ENCODE results near the gene TACC3.

Gene TACC3

GRCh38 chr4:1765409-1766072 is 44.2 kb downstream of the TACC3 start:
- no peaks in the 10 kb centered on the region for H3K36me3 Mint-ChIP-seq (ENCODE audit: insufficient read depth)
- peaks cover 21 to 55% of the 10 kb centered on the region in 2 donors for H3K27me3 Mint-ChIP-seq
- peaks cover 6 to 8% of the 10 kb centered on the region in 2 donors for H3K4me1 Mint-ChIP-seq (ENCODE audit: low read depth in 2 of 2)
- H3K9me3 Mint-ChIP-seq = no peaks in the 10 kb centered on the region
- H3K4me3 Mint-ChIP-seq = no peak overlapping the region
- ATAC-seq (replicated peaks) = peak; percentile 12
- DNase-seq = no peak
- no peak overlapping the region for H3K27ac Mint-ChIP-seq

GRCh38 chr4:1766106-1767060 is 45.1 kb downstream of the TACC3 start:
- no peak overlapping the region for H3K27ac Mint-ChIP-seq
- no peak overlapping the region for H3K4me3 Mint-ChIP-seq
- ATAC-seq (replicated peaks) (peak; percentile 19), DNase-seq (no peak)
- no peaks in the 10 kb centered on the region for H3K9me3 Mint-ChIP-seq
- H3K4me1 Mint-ChIP-seq (ENCODE audit: low read depth in 2 of 2) = peaks cover 6 to 8% of the 10 kb centered on the region in 2 donors
- peaks cover 21 to 55% of the 10 kb centered on the region in 2 donors for H3K27me3 Mint-ChIP-seq
- H3K36me3 Mint-ChIP-seq (ENCODE audit: insufficient read depth) = no peaks in the 10 kb centered on the region

GRCh38 chr4:1767061-1767769 is 45.9 kb downstream of the TACC3 start:
- H3K4me1 Mint-ChIP-seq (ENCODE audit: low read depth in 2 of 2) = peaks cover 6 to 8% of the 10 kb centered on the region in 2 donors
- H3K36me3 Mint-ChIP-seq (ENCODE audit: insufficient read depth) = no peaks in the 10 kb centered on the region
- H3K27me3 Mint-ChIP-seq = peaks cover 21 to 53% of the 10 kb centered on the region in 2 donors
- ATAC-seq (replicated peaks) = peak; percentile 16
- H3K27ac Mint-ChIP-seq = no peak overlapping the region
- DNase-seq = no peak
- H3K4me3 Mint-ChIP-seq = no peak overlapping the region
- no peaks in the 10 kb centered on the region for H3K9me3 Mint-ChIP-seq

- Mint-ChIP-seq H3K27me3 (peaks cover 21 to 47% of the 10 kb centered on the region in 2 donors), H3K27ac (no peak overlapping the region), H3K36me3 (ENCODE audit: insufficient read depth) (no peaks in the 10 kb centered on the region), H3K4me1 (ENCODE audit: low read depth in 2 of 2) (peaks cover 4 to 8% of the 10 kb centered on the region in 2 donors), H3K4me3 (peak overlapping the region; percentile 72 to 74), H3K9me3 (no peaks in the 10 kb centered on the region)
- DNase-seq = no peak
- ATAC-seq (replicated peaks) = peak; percentile 44
These were observed 46.5 kb downstream of the TACC3 start for GRCh38 chr4:1767770-1768366.

GRCh38 chr4:1768367-1769034 is 47.2 kb downstream of the TACC3 start:
- H3K27me3 Mint-ChIP-seq = peaks cover 21 to 47% of the 10 kb centered on the region in 2 donors
- H3K9me3 Mint-ChIP-seq = no peaks in the 10 kb centered on the region
- DNase-seq (no peak), ATAC-seq (replicated peaks) (no peak)
- no peak overlapping the region for H3K27ac Mint-ChIP-seq
- no peaks in the 10 kb centered on the region for H3K36me3 Mint-ChIP-seq (ENCODE audit: insufficient read depth)
- peaks cover 4 to 8% of the 10 kb centered on the region in 2 donors for H3K4me1 Mint-ChIP-seq (ENCODE audit: low read depth in 2 of 2)
- peak overlapping the region; percentile 72 to 74 for H3K4me3 Mint-ChIP-seq

- Mint-ChIP-seq H3K4me1 (ENCODE audit: low read depth in 2 of 2) (peaks cover 4 to 8% of the 10 kb centered on the region in 2 donors), H3K9me3 (no peaks in the 10 kb centered on the region), H3K36me3 (ENCODE audit: insufficient read depth) (no peaks in the 10 kb centered on the region), H3K27me3 (peaks cover 21 to 47% of the 10 kb centered on the region in 2 donors), H3K27ac (no peak overlapping the region), H3K4me3 (no peak overlapping the region)
- no peak for ATAC-seq (replicated peaks)
- no peak for DNase-seq
These were observed 48.4 kb downstream of the TACC3 start for GRCh38 chr4:1769692-1770091.

GRCh38 chr4:1770245-1770644 is 48.9 kb downstream of the TACC3 start:
- Mint-ChIP-seq H3K36me3 (ENCODE audit: insufficient read depth) (no peaks in the 10 kb centered on the region), H3K9me3 (no peaks in the 10 kb centered on the region), H3K4me1 (ENCODE audit: low read depth in 2 of 2) (peaks cover 4 to 8% of the 10 kb centered on the region in 2 donors), H3K4me3 (no peak overlapping the region), H3K27ac (no peak overlapping the region), H3K27me3 (peaks cover 16 to 41% of the 10 kb centered on the region in 2 donors)
- no peak for ATAC-seq (replicated peaks)
- no peak for DNase-seq

- Mint-ChIP-seq H3K4me3 (no peak overlapping the region), H3K4me1 (ENCODE audit: low read depth in 2 of 2) (peaks cover 4 to 8% of the 10 kb centered on the region in 2 donors), H3K9me3 (no peaks in the 10 kb centered on the region), H3K36me3 (ENCODE audit: insufficient read depth) (no peaks in the 10 kb centered on the region), H3K27me3 (peaks cover 10 to 36% of the 10 kb centered on the region in 2 donors), H3K27ac (no peak overlapping the region)
- ATAC-seq (replicated peaks) (no peak), DNase-seq (no peak)
These were observed 49.5 kb downstream of the TACC3 start for GRCh38 chr4:1770791-1771231.

GRCh38 chr4:1771555-1772305 is 50.4 kb downstream of the TACC3 start:
- Mint-ChIP-seq H3K27me3 (peaks cover 9 to 39% of the 10 kb centered on the region in 2 donors), H3K9me3 (no peaks in the 10 kb centered on the region), H3K36me3 (ENCODE audit: insufficient read depth) (no peaks in the 10 kb centered on the region), H3K4me1 (ENCODE audit: low read depth in 2 of 2) (peaks cover 4 to 8% of the 10 kb centered on the region in 2 donors), H3K27ac (no peak overlapping the region), H3K4me3 (no peak overlapping the region)
- ATAC-seq (replicated peaks) = peak; percentile 39
- no peak for DNase-seq

GRCh38 chr4:1772853-1773538 is 51.7 kb downstream of the TACC3 start:
- DNase-seq = no peak
- Mint-ChIP-seq H3K27me3 (peaks cover 8 to 42% of the 10 kb centered on the region in 2 donors), H3K36me3 (ENCODE audit: insufficient read depth) (no peaks in the 10 kb centered on the region), H3K27ac (no peak overlapping the region), H3K4me3 (no peak overlapping the region), H3K9me3 (no peaks in the 10 kb centered on the region), H3K4me1 (ENCODE audit: low read depth in 2 of 2) (peaks cover 2 to 5% of the 10 kb centered on the region in 2 donors)
- no peak for ATAC-seq (replicated peaks)

GRCh38 chr4:1773754-1774153 is 52.4 kb downstream of the TACC3 start:
- H3K36me3 Mint-ChIP-seq (ENCODE audit: insufficient read depth) = no peaks in the 10 kb centered on the region
- no peak overlapping the region for H3K4me3 Mint-ChIP-seq
- DNase-seq (no peak), ATAC-seq (replicated peaks) (no peak)
- no peaks in the 10 kb centered on the region for H3K4me1 Mint-ChIP-seq (ENCODE audit: low read depth in 2 of 2)
- no peak overlapping the region for H3K27ac Mint-ChIP-seq
- peaks cover under 1 to 35% of the 10 kb centered on the region in 2 donors for H3K27me3 Mint-ChIP-seq
- H3K9me3 Mint-ChIP-seq = no peaks in the 10 kb centered on the region
